HG03457 (cell line): ENCODE results near the gene FNBP1.
A peak's percentile ranks its signal among the peaks of the same experiment; 100 is the strongest.
"Not testable (repeated sequence)": the region's sequence is repeated elsewhere in the genome, so short reads cannot be mapped to it uniquely, and the experiment has no call there.

Source experiments
- ATAC-seq: cut with Tn5 transposase; IDR thresholded peaks from one replicate; pipeline ENCODE4 v1.9.1; 2021; ENCODE audit warnings: moderate number of reproducible peaks; ENCODE audit not compliant: unreplicated experiment

FNBP1 gene

DNA sequence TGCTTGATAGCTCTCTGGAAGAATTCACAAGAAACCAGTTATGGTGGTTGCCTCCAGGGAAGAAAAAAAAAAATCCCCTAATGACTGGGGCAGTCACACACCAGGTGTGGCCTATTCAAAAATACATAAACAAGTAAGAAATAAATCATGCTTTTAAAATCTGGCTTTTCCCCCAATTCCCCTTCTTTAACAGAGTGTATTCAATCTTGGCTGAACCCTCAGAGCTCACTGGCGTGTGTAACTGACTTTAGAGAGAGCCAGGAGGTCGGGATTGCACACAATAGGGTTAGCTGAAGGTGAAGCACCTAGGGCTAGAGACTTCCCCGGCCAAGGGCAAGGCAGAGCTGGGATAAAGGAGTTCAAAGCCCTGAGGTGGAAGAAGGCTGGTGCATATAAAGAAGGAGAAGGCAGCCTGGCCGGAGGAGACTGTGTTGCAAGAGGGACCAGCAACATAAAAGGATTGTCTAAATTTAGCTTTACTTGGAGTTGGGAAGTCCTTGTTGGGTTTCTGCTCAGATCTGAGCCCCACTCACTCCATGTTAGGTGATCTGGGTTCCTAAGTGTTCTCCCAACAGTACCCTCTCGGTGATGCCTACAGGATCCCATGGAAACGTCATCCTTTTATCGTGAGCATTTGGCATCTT, 19.7 kb downstream of the FNBP1 start:
- ATAC-seq = peak; percentile 32

DNA sequence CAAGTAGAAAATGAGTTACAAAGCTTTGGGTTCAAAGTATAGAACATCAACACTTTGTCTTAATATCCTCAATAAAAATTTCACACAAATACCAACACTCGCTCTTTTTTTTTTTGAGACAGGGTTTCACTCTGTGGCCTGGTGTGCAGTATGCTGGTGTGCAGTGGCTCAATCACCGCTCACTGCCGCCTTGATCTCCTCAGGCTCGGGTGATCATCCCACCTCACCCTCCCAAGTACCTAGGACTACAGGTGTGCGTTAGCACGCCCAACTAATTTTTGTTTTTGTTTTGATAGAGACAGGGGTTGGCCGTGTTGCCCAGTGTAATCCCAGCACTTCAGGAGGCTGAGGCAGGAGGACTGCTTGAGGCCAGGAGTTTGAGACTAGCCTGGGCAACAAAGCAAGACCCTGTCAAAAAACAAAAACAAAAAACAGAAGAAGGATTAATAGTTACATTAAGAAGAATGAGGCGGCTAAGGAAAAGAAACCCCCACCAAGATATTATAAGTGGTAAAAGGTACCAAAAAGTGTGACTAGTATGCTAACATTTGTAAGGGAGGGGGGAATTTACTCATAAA, 20.3 kb downstream of the FNBP1 start:
- ATAC-seq = no peak

DNA sequence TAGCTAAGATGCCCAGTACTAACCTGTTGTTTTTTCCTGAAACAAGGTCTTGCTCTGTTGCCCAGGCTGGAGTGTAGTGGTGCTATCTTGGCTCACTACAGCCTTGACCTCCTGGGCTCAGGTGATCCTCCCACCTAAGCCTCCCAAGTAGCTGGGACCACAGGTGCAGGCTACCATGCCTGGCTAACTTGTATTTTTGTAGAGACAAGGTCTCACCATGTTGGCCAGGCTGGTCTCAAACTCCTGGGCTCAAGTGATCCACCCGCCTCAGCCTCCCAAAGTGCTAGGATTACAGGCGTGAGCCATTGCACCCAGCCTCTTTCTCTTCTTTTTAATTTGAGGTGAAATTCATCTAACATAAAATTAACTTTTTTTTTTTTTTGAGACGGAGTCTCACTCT, 21.1 kb downstream of the FNBP1 start:
- not testable (repeated sequence) for ATAC-seq

DNA sequence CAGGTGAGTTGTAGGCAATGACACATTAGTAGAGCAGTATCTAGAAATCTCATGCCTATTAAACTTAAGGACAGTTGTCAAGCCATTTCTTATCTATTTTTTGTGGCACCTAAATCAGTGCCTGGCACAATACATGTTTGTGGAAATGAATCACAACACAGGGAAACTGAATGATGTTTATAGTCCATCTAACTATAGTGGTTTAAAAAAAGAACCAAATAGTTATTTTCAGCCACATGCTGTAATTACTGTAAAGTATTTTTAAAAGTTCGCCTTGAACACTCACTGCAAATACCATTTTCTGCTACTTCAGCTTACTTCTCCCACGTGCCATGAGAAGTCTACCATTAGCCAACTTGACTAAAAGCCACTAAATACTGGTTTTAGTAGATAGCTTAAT, 21.9 kb downstream of the FNBP1 start:
- ATAC-seq = no peak

DNA sequence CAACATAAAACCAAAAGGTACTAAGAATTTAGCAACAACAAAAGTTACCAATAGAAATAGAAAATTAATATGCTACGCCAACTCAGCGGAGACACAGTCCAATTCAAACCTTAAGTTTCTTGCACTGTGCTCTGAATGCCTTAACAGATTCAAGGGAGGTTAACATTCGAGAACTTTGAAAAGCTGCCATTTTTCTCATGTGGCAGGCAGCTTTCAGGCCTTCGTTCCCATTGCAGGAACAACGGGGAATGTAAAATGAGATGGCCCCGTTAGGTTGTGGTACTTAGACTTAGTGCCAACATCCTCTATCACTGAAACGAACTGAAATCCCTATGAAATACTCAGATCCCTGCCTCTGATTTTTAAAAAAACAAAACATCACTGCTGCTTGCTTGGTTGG, 22.4 kb downstream of the FNBP1 start:
- ATAC-seq = no peak

DNA sequence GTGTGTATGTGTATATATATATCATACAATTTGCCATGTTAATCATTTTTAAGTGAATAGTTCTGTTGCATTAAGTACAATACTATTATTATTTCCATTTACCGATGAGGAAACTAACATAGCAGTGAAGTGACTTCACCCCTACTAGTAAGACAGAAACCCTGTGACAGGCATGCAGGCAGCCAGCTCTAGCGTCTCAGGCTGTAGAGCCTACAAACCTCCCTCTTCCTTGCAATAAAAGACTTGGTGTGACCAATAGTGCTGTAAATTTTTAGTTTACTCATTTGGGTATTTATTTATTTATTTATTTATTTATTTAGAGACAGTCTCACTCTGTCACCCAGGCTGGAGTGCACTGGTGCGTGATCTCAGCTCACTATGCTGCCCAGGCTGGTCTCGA, 24.7 kb downstream of the FNBP1 start:
- no peak for ATAC-seq

DNA sequence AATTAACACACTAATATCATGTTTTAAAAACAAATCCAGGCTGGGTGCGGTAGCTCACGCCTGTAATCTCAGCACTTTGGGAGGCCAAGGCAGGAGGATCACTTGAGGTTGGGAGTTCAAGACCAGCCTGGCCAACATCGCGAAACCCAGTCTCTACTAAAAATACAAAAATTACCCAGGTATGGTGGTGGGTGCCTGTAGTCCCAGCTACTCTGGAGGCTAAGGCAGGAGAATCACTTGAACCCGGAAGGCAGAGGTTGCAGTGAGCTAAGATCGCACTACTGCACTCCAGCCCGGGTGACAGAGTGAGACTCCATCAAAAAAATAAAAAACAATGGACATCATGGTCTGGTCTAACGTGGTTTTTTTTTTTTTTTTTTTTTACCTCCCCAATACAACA, 25.5 kb downstream of the FNBP1 start:
- ATAC-seq = not testable (repeated sequence)

DNA sequence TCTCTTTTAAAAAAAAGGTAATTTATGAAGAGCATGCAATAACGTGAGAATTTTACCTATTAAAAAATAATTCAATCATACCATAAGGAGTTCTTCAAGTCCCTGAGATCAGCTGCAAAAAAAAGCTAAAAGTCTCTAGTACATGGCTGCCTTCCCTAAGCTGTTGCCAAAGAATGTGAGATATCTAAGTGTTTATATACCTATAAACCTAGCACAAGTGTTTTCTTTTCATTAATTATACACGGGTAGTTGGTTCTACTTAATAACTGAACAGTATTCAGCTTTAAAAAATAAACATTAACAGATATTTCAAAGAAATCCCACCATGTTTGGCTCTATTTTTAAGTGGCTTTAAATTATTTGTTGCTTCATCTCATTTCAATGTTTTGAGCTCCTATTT, 25.9 kb downstream of the FNBP1 start:
- ATAC-seq = no peak

DNA sequence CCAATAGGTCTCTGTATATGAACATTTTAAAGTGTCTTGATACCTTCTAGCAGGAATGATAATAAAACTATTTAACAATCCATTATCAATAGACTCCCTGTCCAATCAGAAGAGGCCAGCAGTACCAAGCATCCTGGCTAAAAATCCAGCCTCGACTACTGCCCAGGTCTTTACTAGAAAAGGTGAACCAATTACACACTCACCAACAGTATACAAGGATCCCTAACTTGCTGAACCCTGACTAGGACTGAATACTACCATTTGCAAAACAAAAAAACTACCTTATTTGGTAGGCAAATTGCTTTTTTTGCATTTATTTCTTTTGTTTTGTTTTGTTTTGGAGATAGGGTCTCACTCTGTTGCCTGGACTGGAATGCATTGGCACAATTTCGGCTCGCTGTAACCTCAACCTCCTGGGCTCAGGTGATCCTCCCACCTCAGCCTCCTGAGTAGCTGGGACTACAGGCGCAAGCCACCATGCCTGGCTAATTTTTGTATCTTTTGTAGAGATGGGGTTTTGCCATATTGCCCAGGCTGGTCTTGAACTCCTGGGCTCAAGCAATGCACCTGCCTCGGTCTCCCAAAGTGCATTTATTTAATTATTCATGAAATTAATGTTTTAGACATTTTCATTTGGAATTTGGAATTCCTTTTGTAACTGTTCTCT, 27.5 kb downstream of the FNBP1 start:
- ATAC-seq = no peak

DNA sequence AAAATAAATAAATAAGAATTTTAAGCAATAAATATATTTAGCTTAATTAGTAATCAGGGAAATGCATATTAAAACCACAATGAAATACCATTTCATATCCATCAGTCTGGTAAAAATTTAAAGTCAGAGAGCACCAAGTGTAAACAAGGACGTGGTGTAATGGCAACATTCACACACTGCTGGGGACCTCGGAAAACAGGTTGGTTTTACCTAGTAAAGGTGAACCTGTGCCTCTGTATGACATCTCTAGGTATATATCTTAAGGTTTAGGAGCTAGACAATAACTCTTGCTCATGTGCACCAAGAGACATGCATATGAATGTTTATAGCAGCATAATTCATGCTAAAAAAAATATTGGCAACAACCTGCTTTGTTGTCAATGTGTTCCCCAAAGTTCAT, 29.7 kb downstream of the FNBP1 start:
- no peak for ATAC-seq

DNA sequence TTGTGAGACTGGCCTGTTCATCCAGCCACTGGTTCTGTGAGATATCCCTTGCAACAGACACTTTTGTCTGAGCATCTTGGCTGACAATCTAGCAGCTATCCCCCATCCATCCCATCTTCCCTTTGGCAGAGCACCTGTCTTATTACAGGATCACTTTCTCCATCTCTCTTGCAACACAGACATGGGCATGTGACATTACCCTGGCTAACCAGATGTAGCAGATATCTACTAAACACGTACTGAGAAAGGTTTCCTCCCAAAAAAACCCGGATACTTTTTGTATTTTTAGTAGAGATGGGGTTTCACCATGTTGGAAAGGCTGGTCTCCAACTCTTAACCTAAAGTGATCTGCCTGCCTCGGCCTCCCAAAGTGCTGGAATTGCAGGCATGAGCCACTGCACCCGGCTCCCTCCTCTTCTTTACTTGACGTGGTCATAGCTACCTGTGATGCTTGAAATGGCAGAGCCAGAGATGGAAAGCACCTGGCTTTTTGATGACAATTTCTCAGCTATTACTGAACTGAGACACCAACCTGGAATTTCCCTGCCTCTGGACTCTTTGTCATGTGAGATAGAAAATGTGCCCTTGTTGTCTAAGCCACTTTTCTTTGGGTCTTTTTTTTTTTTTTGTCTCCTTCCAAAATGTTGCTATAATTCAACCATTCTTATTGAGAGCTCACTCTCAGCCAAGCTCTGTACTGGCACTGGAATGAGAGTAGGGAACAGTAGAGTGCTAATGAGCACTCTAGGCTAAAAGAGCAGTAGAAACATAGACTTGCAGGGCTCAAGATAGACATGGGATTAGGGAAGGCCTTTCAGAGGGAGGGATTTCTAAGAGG, 32.6 kb downstream of the FNBP1 start:
- no peak for ATAC-seq

DNA sequence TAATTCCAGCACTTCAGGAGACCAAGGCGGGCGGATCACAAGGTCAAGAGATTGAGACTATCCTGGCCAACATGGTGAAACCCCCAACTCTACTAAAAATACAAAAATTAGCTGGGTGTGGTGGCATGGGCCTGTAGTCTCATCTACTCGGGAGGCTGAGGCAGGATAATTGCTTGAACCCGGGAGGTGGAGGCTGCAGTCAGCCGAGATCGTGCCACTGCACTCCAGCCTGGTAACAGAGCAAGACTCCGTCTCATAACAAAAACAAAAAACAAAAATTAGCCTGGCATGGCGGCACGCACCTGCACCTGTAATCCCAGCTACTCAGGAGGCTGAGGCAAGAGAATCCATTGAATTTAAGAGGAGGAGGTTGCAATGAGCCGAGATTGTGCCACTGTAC, 33.4 kb downstream of the FNBP1 start:
- not testable (repeated sequence) for ATAC-seq

DNA sequence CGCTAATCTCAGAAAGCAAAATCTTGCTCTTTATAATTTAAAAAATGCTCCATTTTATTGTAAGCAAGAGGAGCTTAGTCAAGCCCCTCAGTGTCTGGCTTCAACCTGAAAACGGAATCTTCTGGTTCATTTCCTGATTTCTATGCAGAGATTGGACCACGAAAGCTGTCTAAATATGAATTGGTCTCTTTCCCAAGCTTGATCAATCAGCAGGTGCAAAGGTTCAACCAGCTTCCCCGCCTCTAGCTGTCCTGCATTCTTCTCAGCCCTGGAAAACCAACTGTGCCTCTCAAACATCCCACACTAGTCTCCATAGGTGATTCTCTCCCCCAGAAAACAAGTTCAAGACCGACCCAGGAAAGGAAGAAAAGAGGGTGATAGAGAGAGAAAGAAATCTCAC, 34.5 kb downstream of the FNBP1 start:
- ATAC-seq = no peak

DNA sequence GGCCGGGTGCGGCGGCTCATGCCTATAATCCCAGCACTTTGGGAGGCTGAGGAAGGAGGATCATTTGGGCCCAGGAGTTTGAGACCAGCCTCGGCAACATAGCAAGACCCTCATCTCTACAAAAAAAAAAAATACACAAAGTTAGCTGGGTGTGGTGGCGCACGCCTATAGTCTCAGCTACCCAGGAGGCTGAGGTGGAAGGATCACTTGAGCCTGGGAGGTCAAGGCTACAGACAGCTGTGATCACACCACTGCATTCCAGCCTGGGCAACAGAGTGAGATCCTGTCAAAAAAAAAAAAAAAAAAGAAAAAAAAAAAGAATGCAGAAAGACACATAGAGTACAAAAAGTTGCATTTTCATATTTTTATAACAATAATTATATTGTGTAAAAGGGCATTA, 36.0 kb downstream of the FNBP1 start:
- not testable (repeated sequence) for ATAC-seq

DNA sequence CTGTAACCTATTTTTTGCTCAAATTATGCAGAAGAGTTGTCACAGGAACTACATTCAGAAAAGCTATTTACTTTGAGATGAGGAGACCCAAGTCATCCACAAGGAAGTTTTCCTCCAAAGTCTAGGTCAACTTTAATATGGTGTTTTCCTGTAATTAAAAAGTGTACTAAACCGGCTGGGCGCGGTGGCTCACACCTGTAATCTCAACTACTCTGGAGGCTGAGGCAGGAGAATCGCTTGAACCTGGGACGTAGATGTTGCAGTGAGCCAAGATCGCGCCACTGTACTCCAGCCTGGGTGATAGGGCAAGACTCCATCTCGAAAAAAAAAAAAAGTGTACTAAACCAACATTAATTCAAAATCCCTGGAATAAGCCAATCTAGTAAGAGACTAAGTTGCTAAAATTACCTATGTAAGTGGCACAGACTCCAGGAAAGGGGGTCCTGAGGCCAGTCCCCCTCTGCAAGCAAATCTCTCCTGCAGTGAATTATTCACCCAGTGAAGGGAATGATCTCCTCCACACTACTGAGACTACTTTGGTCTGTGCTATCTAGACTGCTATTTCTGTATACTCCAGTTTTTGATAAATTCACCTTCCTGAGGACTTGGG, 38.9 kb downstream of the FNBP1 start:
- no peak for ATAC-seq

DNA sequence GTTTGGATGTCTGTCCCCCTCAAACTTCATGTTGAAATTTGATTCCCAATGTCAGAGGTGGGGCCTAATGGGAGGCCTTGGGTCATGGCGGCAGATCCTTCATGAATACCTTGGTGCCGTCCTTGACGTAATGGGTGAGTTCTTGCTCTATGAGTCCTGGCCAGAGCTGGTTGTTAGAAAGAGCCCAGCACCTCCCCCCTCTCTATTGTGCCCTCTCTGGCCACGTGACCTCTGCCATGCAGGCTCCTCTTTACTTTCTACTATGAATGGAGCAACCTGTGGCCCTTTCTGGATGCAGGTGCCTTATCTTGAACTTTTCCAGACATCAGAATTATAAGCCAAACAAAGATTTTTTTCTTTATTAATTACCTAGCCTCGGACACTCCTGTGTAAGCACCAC, 40.7 kb downstream of the FNBP1 start:
- no peak for ATAC-seq

DNA sequence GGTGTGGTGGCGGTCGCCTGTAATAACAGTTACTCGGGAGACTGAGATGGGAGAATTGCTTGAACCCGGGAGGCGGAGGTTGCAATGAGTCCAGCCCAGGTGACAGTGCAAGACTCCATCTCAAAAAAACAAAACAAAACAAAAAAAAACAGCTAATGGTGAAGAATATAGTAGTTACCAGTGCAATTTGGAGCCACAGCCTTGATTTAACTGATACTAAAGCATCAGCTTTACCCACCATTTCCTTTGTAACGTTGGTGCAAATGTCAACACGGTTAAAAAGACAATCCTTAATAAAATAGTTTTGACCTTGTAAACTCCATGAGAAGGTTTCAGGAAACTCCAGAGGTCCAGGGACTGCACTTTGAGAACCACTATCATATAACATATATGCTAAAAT, 41.8 kb downstream of the FNBP1 start:
- ATAC-seq = no peak

DNA sequence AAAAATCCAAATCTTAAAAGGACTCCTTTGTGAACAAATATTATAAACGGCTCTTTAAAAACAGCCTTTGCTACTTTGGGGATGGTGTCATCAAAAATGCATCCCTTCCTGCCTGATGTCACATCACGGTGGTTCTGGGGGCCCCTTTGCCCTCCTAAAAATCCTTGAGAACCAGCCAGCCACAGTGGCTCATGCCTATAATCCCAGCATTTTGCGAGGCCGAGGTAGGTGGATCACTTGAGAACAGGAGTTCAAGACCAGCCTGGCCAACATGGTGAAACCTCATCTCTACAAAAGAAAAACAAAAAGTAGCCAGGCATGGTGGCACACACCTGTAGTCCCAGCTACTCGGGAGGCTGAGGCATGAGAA, 43.9 kb downstream of the FNBP1 start:
- no peak for ATAC-seq

DNA sequence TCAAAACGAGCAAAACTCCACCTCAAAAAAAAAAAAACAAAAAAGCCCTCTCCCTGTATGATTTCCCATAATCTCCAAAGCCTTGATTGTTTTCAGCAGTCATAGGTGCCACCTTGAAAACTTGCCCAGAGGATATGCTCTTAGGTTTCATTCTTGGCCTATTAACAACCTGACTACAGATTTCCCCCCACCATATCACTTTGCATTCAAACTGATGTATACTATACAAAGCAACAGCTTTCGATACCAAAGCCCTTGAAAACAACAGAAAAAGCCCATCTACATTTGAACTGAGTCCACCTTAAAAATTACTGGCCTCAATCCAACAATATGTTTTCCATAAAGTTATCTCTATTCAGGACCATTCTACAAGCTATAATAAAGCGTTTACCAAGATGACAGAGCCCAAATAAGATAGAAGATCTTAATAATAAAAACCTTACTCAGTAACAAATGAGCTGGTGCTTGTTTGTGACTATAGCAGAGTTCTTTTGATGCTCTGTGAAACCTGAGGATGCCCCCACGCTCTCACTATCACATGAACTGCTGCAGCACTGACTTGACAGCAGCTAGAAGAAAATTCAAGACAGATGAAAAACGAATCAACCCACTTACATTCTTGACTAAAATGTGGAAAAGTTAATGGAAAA, 44.4 kb downstream of the FNBP1 start:
- ATAC-seq = no peak

DNA sequence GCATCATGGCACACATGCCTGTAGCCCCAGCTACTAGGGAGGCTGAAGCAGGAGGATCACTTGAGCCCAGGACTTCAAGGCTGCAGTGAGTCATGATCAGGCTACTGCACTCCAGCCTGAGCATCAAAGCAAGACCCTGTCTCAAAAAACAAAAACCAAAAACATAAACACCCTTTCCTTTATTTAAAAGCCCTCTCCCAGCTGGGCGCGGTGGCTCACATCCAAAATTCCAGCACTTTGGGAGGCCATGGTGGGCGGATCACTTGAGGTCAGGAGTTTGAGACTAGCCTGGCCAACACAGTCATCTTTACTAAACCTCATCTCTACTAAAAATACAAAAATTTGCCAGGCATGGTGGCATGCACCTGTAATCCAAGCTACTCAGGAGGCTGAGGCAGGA, 45.3 kb downstream of the FNBP1 start:
- ATAC-seq = not testable (repeated sequence)
